ENCODE measurements around the gene SPATA31D3. TPM values are rescaled to one million over a fixed set of nuclear protein-coding genes. Genes with fewer than 3 reads are reported as not detected.

Gene SPATA31D3
- total RNA-seq, 1 experiment from 2014 or later: not detected

Other genes with a start within 250 kb of the SPATA31D3 start
- not detected in 2 replicates for gene SPATA31D4, start 15.1 kb upstream of the SPATA31D3 start, total RNA-seq (2014; rRNA removed; shearing (Covaris generic))
- not detected in 2 replicates for gene SPATA31D1, start 45.3 kb downstream of the SPATA31D3 start, total RNA-seq (2014; rRNA removed; shearing (Covaris generic))

Measured in SJCRH30 (cell line).